Activated CD4-positive, alpha-beta memory T cell treated with anti-CD3 and anti-CD28 coated beads for 36 hours (primary cell): ENCODE data around the gene UBASH3A. TPM values are rescaled to one million over a fixed set of nuclear protein-coding genes. Genes with fewer than 3 reads are reported as not detected.

Experiments used
- CTCF ChIA-PET: fragments of 350-600 bp; sonication (Branson Sonifier 250); formaldehyde crosslinking; loops from one replicate; lab custom pipeline; 2021; ENCODE audit warnings: antibody characterized with exemption, inconsistent platforms; lab: Charles Lee
- POLR2A ChIA-PET: fragments of 350-600 bp; sonication (Branson Sonifier 250); formaldehyde crosslinking; loops from one replicate; lab custom pipeline; 2021; ENCODE audit warnings: antibody characterized with exemption; lab: Charles Lee
- DNase-seq: peaks from one replicate; pipeline ENCODE4 v3.0.0-alpha.2; 2020
- H3K27ac Mint-ChIP-seq: one replicate; pipeline ENCODE4 v1.8.0; 2021; ENCODE audit warnings: mixed read lengths
- H3K27me3 Mint-ChIP-seq: one replicate; pipeline ENCODE4 v1.8.0; 2021; ENCODE audit warnings: mixed read lengths
- H3K36me3 Mint-ChIP-seq: one replicate; pipeline ENCODE4 v1.8.0; 2021; ENCODE audit warnings: mixed read lengths
- H3K4me1 Mint-ChIP-seq: one replicate; pipeline ENCODE4 v1.8.0; 2021; ENCODE audit warnings: low read depth, mixed read lengths
- H3K4me3 Mint-ChIP-seq: one replicate; pipeline ENCODE4 v1.8.0; 2021; ENCODE audit warnings: mild to moderate bottlenecking, mixed read lengths
- H3K9me3 Mint-ChIP-seq: one replicate; pipeline ENCODE4 v1.8.0; 2021; ENCODE audit warnings: mixed read lengths
- intact Hi-C: fragments of 100-400 bp; cut with micrococcal nuclease; formaldehyde crosslinking; loops from one replicate; pipeline ENCODE4 v1.15.1; 2023
- total RNA-seq, 2 experiments: library from RNA; stranded (reverse); gene quantifications; one replicate each; pipeline ENCODE4 v1.2.3, GENCODE V29; 2021

Gene UBASH3A
- total RNA-seq, 2 experiments from 2014 or later = 27.2 to 29.4 TPM

DNA sequence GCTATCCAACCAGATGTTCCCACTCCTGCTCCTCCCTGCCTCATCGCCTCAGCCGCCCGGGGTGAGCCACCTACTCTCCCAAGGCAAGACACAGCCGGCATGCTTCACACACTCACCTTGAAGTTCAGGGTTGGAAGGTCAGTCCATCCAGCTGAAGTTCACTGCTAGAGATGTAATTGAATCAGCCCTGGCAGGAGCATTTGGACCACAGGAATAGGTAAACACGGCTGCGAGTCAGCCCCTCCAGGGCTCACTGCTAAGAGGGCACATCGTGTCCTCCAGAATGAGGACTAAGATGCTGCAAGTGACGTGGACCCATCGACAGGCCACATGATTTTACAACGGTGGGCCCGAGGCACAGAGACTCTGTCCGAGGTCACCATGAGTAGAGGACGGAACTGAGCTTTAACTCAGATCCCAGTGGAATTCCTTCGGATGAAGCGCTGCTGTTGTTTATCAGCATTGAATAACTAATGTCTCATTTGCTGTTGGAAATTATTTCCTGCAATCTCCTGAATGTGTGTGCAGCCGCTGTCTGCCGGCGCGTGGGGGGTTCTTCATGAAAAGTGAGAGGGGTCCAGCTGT lies 50.4 kb downstream of the UBASH3A start:
- POLR2A ChIA-PET = no interaction called here
- intact Hi-C loops = loop anchor here (5.0 kb wide), 2 partner anchors 37 to 292 kb away; no protein-coding TSS in a partner anchor

DNA sequence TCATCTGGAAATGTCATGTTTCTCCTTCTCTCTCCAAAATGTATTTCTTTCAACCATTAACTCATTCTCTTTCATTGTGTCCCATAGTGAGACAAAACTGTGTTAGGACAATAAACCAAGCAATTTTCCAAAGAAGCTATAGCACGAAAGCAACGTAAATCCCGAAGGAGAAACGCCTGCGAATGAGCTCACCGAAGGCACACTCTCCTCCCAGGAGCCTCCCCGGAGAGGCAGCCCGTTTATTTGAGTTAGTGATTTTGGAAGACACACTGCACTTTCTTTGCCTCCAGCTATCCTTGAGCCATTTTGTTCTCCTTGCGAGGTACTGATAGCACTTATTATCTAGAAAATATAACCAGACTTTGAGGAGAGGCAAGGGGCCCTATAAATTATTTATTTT lies 51.1 kb downstream of the UBASH3A start:
- POLR2A ChIA-PET = no interaction called here
- intact Hi-C loops = loop anchor here (5.0 kb wide), 2 partner anchors 37 to 292 kb away; no protein-coding TSS in a partner anchor

More for the DNA sequence above, 50.4 kb downstream of the UBASH3A start:
- Mint-ChIP-seq H3K4me3 (no peak overlapping the region), H3K4me1 (peaks cover 36% of the 10 kb centered on the region), H3K36me3 (no peaks in the 10 kb centered on the region), H3K27ac (no peak overlapping the region), H3K27me3 (no peaks in the 10 kb centered on the region), H3K9me3 (no peaks in the 10 kb centered on the region)
- no peak for DNase-seq
- CTCF ChIA-PET = interaction anchor here (0.8 to 2.5 kb wide), 3 partner anchors 116 to 143 kb away, joined by 4 to 8 read pairs (median 4); no protein-coding TSS in a partner anchor

DNA sequence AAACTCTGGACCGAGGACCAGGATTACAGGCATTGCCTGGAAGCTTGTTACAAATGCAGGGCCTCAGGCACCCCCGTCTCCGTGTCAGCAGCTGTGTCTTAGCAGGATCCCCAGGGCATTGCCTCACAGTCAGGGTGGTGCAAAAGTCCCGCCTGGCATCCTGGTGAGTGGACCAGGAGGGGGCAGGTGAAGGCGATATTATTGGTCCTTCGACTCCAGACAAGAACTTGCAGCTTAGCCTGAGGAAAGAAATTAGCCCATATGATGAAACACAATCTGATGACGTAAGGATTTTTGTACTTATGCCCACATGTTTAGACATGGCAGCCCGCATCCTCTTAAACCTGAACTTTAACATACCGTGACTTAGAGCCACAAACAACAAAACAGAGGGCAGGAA lies 51.5 kb downstream of the UBASH3A start:
- Mint-ChIP-seq H3K4me3 (no peak overlapping the region), H3K27ac (peak overlapping the region; percentile 35)

More for the DNA sequence above, 51.1 kb downstream of the UBASH3A start:
- H3K4me3 Mint-ChIP-seq = no peak overlapping the region
- DNase-seq = no peak
- H3K4me1 Mint-ChIP-seq = peaks cover 32% of the 10 kb centered on the region
- no peak overlapping the region for H3K27ac Mint-ChIP-seq
- no peaks in the 10 kb centered on the region for H3K27me3 Mint-ChIP-seq
- H3K36me3 Mint-ChIP-seq = no peaks in the 10 kb centered on the region
- H3K9me3 Mint-ChIP-seq = no peaks in the 10 kb centered on the region
- CTCF ChIA-PET = interaction anchor here (1.3 to 2.5 kb wide), 3 partner anchors 73 to 144 kb away, joined by 4 to 8 read pairs (median 7); no protein-coding TSS in a partner anchor

DNA sequence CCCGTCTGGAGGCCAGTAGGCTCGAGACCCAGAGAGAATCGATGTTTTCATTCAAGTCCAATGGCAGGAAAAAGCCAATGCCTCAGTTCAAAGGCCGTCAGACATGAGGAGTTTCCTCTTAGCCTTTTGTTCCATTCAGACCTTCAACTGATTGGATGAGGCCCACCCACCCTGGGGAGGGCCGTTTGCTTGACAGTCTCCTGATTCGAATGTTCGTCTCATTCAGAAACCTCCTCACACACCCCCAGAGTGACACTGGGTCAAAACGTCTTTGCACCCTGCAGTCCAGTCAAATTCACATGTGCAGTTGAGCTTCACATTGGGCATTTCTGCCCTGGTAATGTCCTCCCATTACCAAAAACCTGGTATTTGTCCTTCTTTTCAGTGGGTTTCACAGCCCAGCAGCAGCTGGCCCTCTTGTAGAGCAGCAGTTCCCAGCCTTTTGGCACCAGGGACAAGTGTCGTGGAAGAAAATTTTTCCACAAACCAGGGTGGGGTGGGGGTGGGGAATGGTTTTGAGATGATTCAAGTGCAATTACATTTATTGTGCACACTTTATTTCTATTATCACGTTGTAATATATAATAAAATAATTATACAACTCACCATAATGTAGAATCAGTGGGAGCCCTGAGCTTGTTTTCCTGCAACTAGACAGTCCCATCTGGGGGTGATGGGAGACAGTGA lies 52.2 kb downstream of the UBASH3A start:
- Mint-ChIP-seq H3K27ac (peak overlapping the region; percentile 46), H3K27me3 (no peaks in the 10 kb centered on the region), H3K36me3 (no peaks in the 10 kb centered on the region), H3K9me3 (no peaks in the 10 kb centered on the region), H3K4me3 (no peak overlapping the region), H3K4me1 (peaks cover 31% of the 10 kb centered on the region)
- no peak for DNase-seq
- CTCF ChIA-PET = interaction anchor here (0.8 to 2.5 kb wide), 7 partner anchors 12 to 348 kb away, joined by 3 to 8 read pairs (median 4); partner anchors contain the start of gene UBASH3A
- POLR2A ChIA-PET = interaction anchor here (1.1 to 1.3 kb wide), 3 partner anchors 13 to 62 kb away, joined by 3 to 6 read pairs (median 5); partner anchors contain the start of gene UBASH3A
- intact Hi-C loops = loop anchor here (1.0 kb wide), 1 partner anchor 71 kb away; no protein-coding TSS in a partner anchor

More for the DNA sequence above, 51.5 kb downstream of the UBASH3A start:
- H3K27me3 Mint-ChIP-seq = no peaks in the 10 kb centered on the region
- intact Hi-C loops = no loop called here
- POLR2A ChIA-PET = no interaction called here
- CTCF ChIA-PET = interaction anchor here (1.3 to 2.5 kb wide), 3 partner anchors 74 to 144 kb away, joined by 4 to 8 read pairs (median 7); no protein-coding TSS in a partner anchor
- no peak for DNase-seq
- H3K4me1 Mint-ChIP-seq = peaks cover 30% of the 10 kb centered on the region
- no peaks in the 10 kb centered on the region for H3K36me3 Mint-ChIP-seq
- no peaks in the 10 kb centered on the region for H3K9me3 Mint-ChIP-seq

DNA sequence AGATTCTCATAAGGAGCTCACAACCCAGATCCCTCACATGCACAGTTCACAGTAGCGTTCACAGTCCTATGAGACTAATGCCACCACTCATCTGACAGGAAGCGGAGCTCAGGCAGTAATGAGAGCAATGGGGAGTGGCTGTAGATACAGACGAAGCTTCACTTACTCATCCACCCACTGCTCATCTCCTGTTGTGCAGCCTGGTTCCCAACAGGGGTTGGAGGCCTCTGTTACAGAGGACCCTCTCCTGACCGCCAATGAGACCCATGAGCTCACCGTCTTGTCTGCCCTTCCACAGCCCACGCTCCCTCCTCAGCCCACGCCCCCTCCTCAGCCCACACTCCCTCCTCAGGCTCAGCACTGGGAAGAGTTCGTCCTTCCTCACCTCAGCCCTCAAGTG lies 52.8 kb downstream of the UBASH3A start:
- POLR2A ChIA-PET = interaction anchor here (1.1 to 1.3 kb wide), 3 partner anchors 12 to 63 kb away, joined by 3 to 6 read pairs (median 5); partner anchors contain the start of gene UBASH3A
- no peaks in the 10 kb centered on the region for H3K9me3 Mint-ChIP-seq

DNA sequence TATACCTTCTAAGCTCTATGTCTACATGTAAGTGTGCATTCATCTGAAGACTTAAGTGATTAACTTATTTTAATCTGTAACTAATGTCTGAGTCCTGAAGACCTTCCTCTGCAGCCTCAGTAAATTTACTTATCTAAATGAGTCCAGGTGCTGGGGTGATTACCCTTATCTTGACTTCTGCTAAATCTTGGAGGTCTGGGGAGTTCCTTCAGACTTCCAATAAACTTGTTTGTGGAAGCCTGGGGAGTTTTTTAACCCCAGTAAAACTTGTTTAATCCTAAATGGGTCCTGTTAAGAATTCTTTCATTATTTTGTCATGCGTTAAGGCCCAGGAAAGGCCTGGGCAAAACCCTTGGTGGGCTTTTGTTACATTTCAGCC lies 55.4 kb downstream of the UBASH3A start:
- DNase-seq = no peak
- H3K4me3 Mint-ChIP-seq = no peak overlapping the region
- no peaks in the 10 kb centered on the region for H3K9me3 Mint-ChIP-seq
- intact Hi-C loops = no loop called here
- ChIA-PET CTCF (no interaction called here), POLR2A (no interaction called here)
- H3K4me1 Mint-ChIP-seq = peaks cover 49% of the 10 kb centered on the region
- no peaks in the 10 kb centered on the region for H3K36me3 Mint-ChIP-seq
- no peak overlapping the region for H3K27ac Mint-ChIP-seq
- no peaks in the 10 kb centered on the region for H3K27me3 Mint-ChIP-seq

More for the DNA sequence above, 52.8 kb downstream of the UBASH3A start:
- no peak overlapping the region for H3K4me3 Mint-ChIP-seq
- H3K4me1 Mint-ChIP-seq = peaks cover 36% of the 10 kb centered on the region
- H3K36me3 Mint-ChIP-seq = no peaks in the 10 kb centered on the region
- H3K27me3 Mint-ChIP-seq = no peaks in the 10 kb centered on the region
- DNase-seq = peak; percentile 77
- H3K27ac Mint-ChIP-seq = peak overlapping the region; percentile 81
- CTCF ChIA-PET = interaction anchor here (0.7 to 2.5 kb wide), 8 partner anchors 11 to 348 kb away, joined by 3 to 8 read pairs (median 3); partner anchors contain the start of gene UBASH3A
- intact Hi-C loops = loop anchor here (1.0 kb wide), 1 partner anchor 71 kb away; no protein-coding TSS in a partner anchor

DNA sequence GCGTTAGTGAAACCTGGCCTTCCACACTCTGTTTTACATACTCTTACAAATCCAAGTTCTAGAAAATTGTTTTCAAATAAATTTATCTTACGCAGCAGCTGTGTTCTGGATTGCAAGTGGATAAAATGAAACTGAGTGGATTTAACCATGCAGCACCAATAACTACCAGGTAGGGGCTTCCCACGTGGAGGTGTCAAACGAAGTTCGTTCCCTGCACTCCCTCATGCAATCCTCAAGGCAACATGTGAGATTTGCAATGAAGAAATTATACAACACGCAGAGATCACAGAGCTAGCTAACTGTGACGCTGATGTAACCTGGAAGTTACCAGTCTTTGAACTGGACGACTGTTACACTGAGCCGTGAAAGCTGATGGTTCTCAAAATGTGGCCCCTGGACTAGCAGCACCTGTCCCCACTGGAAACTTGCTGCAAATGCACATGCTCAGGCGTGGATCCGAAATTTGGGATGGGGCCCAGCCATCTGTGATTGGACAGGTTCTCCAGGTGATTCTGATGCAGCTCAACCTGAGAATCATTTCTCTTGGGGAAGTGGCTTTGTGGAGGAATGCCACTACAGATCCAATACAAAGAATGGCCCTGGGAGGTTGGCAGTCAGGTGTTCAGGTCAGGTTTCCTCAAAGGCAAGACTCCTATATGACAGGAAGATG lies 56.0 kb downstream of the UBASH3A start:
- CTCF ChIA-PET = no interaction called here
- Mint-ChIP-seq H3K4me1 (peaks cover 55% of the 10 kb centered on the region), H3K4me3 (no peak overlapping the region), H3K27me3 (no peaks in the 10 kb centered on the region), H3K27ac (no peak overlapping the region), H3K9me3 (no peaks in the 10 kb centered on the region), H3K36me3 (no peaks in the 10 kb centered on the region)
- peak; percentile 5 for DNase-seq
- intact Hi-C loops = loop anchor here (10.0 kb wide), 2 partner anchors 155 to 335 kb away; no protein-coding TSS in a partner anchor
- POLR2A ChIA-PET = no interaction called here

DNA sequence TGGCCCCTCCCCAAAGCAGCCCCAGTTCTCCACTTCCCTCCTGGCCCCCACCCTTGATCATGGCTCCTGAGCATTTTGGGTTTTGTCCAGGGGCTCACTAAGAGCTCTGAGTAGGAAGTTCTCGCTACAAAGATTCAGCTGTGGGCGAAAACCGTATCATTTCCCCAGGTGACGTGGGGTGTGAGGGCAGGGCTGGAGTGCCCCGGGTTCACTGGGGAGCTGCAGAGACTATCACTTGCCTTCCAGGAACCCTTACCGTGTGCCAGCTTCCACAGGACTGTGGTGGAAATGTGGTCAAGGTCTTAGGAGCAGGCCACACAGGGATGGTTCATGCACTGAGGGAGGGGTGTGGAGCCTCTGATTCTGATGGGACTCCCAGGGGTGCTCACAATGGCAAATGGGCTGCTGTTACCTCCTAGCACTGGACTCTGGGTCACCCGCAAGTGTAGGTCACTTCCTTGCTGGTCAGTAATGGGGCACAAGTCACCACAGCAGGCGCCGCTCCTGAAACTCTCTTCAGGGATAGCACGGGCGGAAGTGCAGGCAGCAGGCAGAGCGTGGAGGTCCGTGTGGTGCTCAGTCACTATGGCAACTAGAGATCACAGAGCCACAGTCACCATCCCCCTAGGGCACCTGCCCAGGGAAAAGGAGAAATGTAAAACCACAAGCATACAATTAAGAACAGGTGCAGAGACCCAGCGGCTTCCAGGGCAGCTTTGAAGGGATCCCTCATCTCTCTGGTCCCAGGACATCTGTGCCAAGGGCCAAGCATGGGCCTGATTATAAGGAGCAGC lies 56.9 kb downstream of the UBASH3A start:
- no peak overlapping the region for H3K4me3 Mint-ChIP-seq
- POLR2A ChIA-PET = no interaction called here
- CTCF ChIA-PET = interaction anchor here (0.7 kb wide), 1 partner anchor 38 kb away, joined by 3 read pairs; no protein-coding TSS in a partner anchor

DNA sequence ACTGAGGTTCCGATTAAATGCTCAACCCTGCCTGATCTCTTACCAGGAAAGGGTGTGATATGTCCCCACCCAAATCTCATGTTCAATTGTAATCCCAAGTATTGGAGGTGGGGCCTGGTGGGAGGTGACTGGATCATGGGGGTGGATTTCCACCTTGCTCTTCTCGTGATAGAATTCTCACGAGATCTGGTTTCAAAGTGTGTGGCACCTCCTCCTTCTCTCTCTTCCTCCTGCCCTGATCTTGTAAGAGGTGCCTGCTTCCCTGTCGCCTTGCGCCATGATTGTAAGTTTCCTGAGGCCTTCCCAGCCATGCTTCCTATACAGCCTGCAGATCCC lies 57.5 kb downstream of the UBASH3A start:
- no peak for DNase-seq
- Mint-ChIP-seq H3K27ac (peak overlapping the region; percentile 20), H3K9me3 (no peaks in the 10 kb centered on the region), H3K4me1 (peaks cover 58% of the 10 kb centered on the region), H3K4me3 (no peak overlapping the region), H3K27me3 (no peaks in the 10 kb centered on the region), H3K36me3 (no peaks in the 10 kb centered on the region)
- POLR2A ChIA-PET = interaction anchor here (0.8 kb wide), 1 partner anchor 68 kb away, joined by 3 read pairs; no protein-coding TSS in a partner anchor
- CTCF ChIA-PET = interaction anchor here (1.2 kb wide), 1 partner anchor 80 kb away, joined by 5 read pairs; no protein-coding TSS in a partner anchor
- intact Hi-C loops = loop anchor here (10.0 kb wide), 2 partner anchors 154 to 334 kb away; no protein-coding TSS in a partner anchor

More for the DNA sequence above, 56.9 kb downstream of the UBASH3A start:
- no peaks in the 10 kb centered on the region for H3K27me3 Mint-ChIP-seq
- peaks cover 60% of the 10 kb centered on the region for H3K4me1 Mint-ChIP-seq
- intact Hi-C loops = loop anchor here (10.0 kb wide), 2 partner anchors 154 to 334 kb away; no protein-coding TSS in a partner anchor
- H3K27ac Mint-ChIP-seq = peak overlapping the region; percentile 63
- H3K9me3 Mint-ChIP-seq = no peaks in the 10 kb centered on the region
- DNase-seq = peak; percentile 62
- H3K36me3 Mint-ChIP-seq = no peaks in the 10 kb centered on the region

DNA sequence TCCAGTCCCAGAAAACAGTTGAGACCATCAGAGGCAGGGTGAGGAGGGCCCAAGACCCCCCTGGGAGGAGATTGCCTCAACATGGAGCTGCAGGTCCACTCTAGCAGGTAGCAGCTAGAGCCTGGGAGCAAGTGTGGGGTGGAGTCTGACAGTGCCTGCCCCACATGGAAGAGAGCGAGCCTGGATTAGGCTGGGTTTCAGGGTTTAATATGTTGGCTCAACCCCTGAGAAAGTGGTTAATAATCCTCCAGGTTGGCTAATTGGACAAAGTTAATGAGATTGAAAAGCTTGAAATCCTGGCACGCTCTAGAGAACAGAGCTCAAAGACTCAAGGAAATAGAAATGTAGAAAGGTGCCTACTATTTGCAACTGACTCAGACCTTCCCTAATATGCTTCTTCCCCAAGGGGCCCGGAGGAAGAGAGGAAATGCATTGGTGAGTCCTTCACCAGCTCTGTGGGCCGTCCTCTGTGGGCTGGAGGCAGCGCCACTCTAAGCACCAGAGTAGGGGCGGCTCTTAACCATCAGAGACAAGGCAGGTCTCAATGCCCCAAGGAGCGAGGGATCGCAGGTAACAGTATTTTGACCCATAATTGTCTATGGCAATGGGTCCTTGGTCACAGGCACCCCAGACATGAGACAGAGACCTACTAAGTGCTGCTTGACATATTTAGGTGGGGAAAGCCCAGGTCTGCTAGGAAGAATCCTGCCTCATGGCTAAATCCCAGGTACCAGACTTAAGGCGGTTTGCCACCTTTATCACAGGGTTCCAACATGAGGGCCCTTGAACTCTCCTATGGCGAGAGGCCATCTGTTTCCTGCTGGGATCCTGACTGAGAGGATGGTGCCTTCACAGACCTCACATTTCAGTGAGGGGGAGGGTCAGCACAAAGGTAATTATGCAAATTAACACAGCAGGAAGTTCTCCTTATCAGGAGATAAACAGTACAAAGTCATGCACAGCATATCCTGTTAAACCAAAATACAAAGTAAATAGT lies 58.5 kb downstream of the UBASH3A start:
- Mint-ChIP-seq H3K27ac (no peak overlapping the region), H3K4me3 (no peak overlapping the region), H3K9me3 (no peaks in the 10 kb centered on the region), H3K27me3 (no peaks in the 10 kb centered on the region), H3K36me3 (no peaks in the 10 kb centered on the region), H3K4me1 (peaks cover 48% of the 10 kb centered on the region)
- POLR2A ChIA-PET = interaction anchor here (0.8 kb wide), 1 partner anchor 69 kb away, joined by 3 read pairs; no protein-coding TSS in a partner anchor
- intact Hi-C loops = loop anchor here (10.0 kb wide), 2 partner anchors 153 to 333 kb away; no protein-coding TSS in a partner anchor
- peak; percentile 12 for DNase-seq
- CTCF ChIA-PET = interaction anchor here (0.8 to 1.2 kb wide), 2 partner anchors 12 to 81 kb away, joined by 4 to 5 read pairs; no protein-coding TSS in a partner anchor
